WERI-Rb-1 (cell line): ENCODE data around the gene C5orf24.

Experiments used
- DNase-seq: peaks from one replicate; pipeline ENCODE4 v3.0.0-alpha.2; 2020
- H3K27ac ChIP-seq: fragments of 250-450 bp; sonication (Bioruptor Pico); 2 replicates; pipeline ENCODE4 v1.5.1; 2020; ENCODE audit warnings: mild to moderate bottlenecking, moderate library complexity
- H3K27me3 ChIP-seq: fragments of 250-450 bp; sonication (Bioruptor Pico); 2 replicates; pipeline ENCODE4 v1.5.1; 2021; ENCODE audit warnings: mild to moderate bottlenecking, low read depth, moderate library complexity; ENCODE audit not compliant: insufficient read depth, severe bottlenecking
- H3K36me3 ChIP-seq: fragments of 250-450 bp; sonication (Bioruptor Pico); 2 replicates; pipeline ENCODE4 v1.5.1; 2020; ENCODE audit warnings: mild to moderate bottlenecking, moderate library complexity
- H3K4me3 ChIP-seq: 2 replicates; pipeline ENCODE4 v1.5.1; 2011; ENCODE audit warnings: low read depth, mild to moderate bottlenecking, control low read depth, low read length
- H3K9me3 ChIP-seq: fragments of 250-450 bp; sonication (Bioruptor Pico); 2 replicates; pipeline ENCODE4 v1.5.1; 2021; ENCODE audit warnings: mild to moderate bottlenecking, moderate library complexity; ENCODE audit not compliant: severe bottlenecking
- CTCF ChIP-seq: IDR thresholded peaks from 2 replicates; pipeline ENCODE4 v1.5.1; 2011; ENCODE audit warnings: low read depth, mild to moderate bottlenecking, control low read depth, inconsistent platforms, low read length

The C5orf24 gene

GRCh38 chr5:134845852-134846640 is at the start of gene C5orf24:
TSS of gene C5orf24 (plus strand) at chr5:134845968. CDS start at chr5:134854901, 8,933 bp downstream.
- Histone ChIP-seq H3K36me3 (peaks cover 46% of the 10 kb centered on the region), H3K9me3 (no peaks in the 10 kb centered on the region), H3K4me3 (peak within 1 kb of the TSS; percentile 72), H3K27me3 (no peaks in the 10 kb centered on the region), H3K27ac (peak within 1 kb of the TSS; percentile 95)
- no peak for TF ChIP-seq CTCF
- DNase-seq: peak; percentile 96

DNA sequence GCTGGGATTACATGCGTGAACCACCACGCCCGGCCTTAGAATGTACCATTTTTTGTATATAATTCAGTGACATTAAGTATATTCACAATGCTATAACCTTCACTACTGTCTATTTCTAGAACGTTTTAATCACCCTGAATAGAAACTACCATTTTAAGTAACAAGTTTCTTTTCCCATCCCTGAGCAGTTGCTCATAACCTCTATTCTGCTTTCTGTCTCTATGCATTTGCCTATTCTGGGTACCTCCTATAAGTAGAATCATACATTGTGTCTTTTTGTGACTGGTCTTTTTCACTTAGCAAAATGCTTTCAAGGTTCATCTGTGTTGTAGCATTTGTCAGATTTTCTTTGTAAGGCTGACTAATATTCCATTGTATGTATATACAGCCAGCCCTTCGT is 47.3 kb upstream of the C5orf24 start:
- TF ChIP-seq CTCF: no peak
- no peaks in the 10 kb centered on the region for H3K9me3 ChIP-seq
- H3K27me3 ChIP-seq: no peaks in the 10 kb centered on the region
- no peak overlapping the region for H3K4me3 ChIP-seq
- no peak for DNase-seq
- H3K27ac ChIP-seq: no peak overlapping the region
- H3K36me3 ChIP-seq: peaks cover 85% of the 10 kb centered on the region

DNA sequence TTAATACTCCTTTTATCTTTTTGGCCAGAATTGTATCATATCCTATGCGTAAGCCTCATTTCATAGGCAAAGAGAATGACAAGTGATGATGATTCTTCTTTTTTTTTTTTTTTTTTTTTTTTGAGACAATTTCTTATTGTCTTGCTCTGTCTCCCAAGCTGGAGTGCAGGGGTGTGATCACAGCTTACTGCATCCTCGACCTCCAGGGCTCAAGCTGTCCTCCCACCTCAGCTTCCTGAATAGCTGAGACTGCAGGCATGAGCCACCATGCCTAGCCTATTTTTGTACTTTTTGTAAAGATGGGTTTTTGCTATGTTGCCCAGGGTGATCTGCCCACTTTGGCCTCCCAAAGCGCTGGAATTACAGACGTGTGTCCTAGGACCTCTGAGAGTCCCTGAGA is 41.9 kb upstream of the C5orf24 start:
- no peak for DNase-seq

DNA sequence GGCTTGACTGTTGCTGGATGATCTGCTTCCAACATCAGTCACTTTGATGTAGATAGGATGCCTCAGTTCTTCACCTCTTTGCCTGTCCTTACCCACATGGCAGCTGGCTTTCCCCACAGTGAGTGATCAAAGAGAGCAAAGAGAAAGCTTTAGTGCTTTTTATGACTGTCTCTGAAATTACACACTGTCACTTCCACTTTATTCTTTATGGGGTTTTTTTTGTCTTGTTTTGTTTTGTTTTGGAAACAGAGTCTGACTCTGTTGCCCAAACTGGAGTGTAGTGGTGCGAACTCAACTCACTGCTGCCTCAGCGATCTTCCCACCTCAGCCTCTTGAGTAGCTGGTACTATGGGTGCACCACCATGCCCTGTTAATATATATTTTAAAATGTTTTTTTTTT is 32.4 kb upstream of the C5orf24 start:
- no peak overlapping the region for H3K4me3 ChIP-seq
- H3K27me3 ChIP-seq: no peaks in the 10 kb centered on the region
- no peak overlapping the region for H3K27ac ChIP-seq
- H3K9me3 ChIP-seq: no peaks in the 10 kb centered on the region
- no peak for TF ChIP-seq CTCF
- no peak for DNase-seq
- H3K36me3 ChIP-seq: peaks cover 92% of the 10 kb centered on the region

More for the DNA sequence above, 41.9 kb upstream of the C5orf24 start:
- Histone ChIP-seq H3K4me3 (no peak overlapping the region), H3K9me3 (no peaks in the 10 kb centered on the region), H3K27ac (no peak overlapping the region), H3K27me3 (no peaks in the 10 kb centered on the region), H3K36me3 (peaks cover 71% of the 10 kb centered on the region)
- TF ChIP-seq CTCF: no peak

- Histone ChIP-seq H3K4me3 (no peak overlapping the region), H3K27me3 (no peaks in the 10 kb centered on the region), H3K9me3 (no peaks in the 10 kb centered on the region), H3K36me3 (peaks cover 92% of the 10 kb centered on the region), H3K27ac (no peak overlapping the region)
- DNase-seq: no peak
- TF ChIP-seq CTCF: no peak
Measured at GRCh38 chr5:134813827-134814226, 31.9 kb upstream of the C5orf24 start.

DNA sequence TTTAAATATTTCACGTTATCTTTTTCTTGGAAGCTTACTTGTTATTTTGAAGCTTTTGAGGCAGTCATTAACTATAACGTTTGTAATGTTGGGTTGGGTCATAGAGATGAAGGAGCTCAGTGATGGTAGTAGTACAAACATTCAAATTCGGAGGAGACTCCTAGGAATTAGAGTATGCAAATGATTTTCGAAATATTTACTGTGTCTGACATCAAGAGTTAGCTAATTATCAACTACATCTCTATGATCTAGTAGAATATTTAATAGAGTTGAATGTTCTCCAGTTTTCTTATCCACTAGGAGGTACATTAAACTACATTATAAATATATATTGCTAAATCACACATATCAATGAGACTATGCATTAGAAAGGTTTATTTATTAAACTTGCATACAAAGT is 28.8 kb upstream of the C5orf24 start:
- no peaks in the 10 kb centered on the region for H3K9me3 ChIP-seq
- no peak overlapping the region for H3K27ac ChIP-seq
- H3K4me3 ChIP-seq: no peak overlapping the region
- no peak for TF ChIP-seq CTCF
- no peak for DNase-seq
- H3K36me3 ChIP-seq: peaks cover 91% of the 10 kb centered on the region
- no peaks in the 10 kb centered on the region for H3K27me3 ChIP-seq
